Vagina (tissue), 2 donors: ENCODE results near the gene CPNE8. TPM values are rescaled to one million over a fixed set of nuclear protein-coding genes. Genes with fewer than 3 reads are reported as not detected.

Experiments
- DNase-seq, 2 donors: peaks; one replicate each; pipeline ENCODE4 v3.0.0-alpha.2; 2017; ENCODE audit errors: extremely low spot score in 2 of 2
- H3K27ac ChIP-seq: fragments of 200-600 bp; sonication (generic); one replicate; pipeline ENCODE4 v1.5.1; 2019
- H3K27me3 ChIP-seq: fragments of 200-600 bp; sonication (generic); one replicate; pipeline ENCODE4 v1.5.1; 2019
- H3K36me3 ChIP-seq, 2 donors: fragments of 200-600 bp; sonication (generic); one replicate each; pipeline ENCODE4 v1.5.1; 2017 to 2019
- H3K4me1 ChIP-seq: fragments of 200-600 bp; sonication (generic); one replicate; pipeline ENCODE4 v1.5.1; 2019
- H3K4me3 ChIP-seq, 2 donors: fragments of 200-600 bp; sonication (generic); 1 replicate in 1 of 2; 2 replicates in 1 of 2; pipeline ENCODE4 v1.5.1; 2016 to 2019
- H3K9me3 ChIP-seq: fragments of 200-600 bp; sonication (generic); one replicate; pipeline ENCODE4 v1.5.1; 2019
- POLR2A ChIP-seq, 2 donors: fragments of 450-650 bp; IDR thresholded peaks; one replicate each; pipeline ENCODE4 v1.6.1; 2017; ENCODE audit warnings: antibody characterized with exemption in 2 of 2, mild to moderate bottlenecking in 2 of 2, moderate library complexity in 2 of 2
- POLR2AphosphoS5 ChIP-seq, 2 donors: sonication (generic); formaldehyde crosslinking; IDR thresholded peaks; one replicate each; pipeline ENCODE4 v1.9.0; 2017; ENCODE audit warnings: antibody characterized with exemption in 2 of 2, mild to moderate bottlenecking in 2 of 2, low read depth in 1 of 2; ENCODE audit not compliant: insufficient read depth in 1 of 2
- intact Hi-C: fragments of 100-400 bp; cut with DNase I; formaldehyde crosslinking; loops from one replicate; pipeline ENCODE4 v1.15.1; 2023
- total RNA-seq: library from RNA; depleted of rRNA; stranded (reverse); fragments of >200 nt; gene quantifications from one replicate; pipeline ENCODE4 v1.2.3, GENCODE V29; 2016
- TF ChIP-seq, protein P1 (sequence below), 3 experiments: fragments of 450-650 bp in 2 of 3; fragments of 200-600 bp in 1 of 3; sonication (generic) in 1 of 3; IDR thresholded peaks; one replicate each; pipeline ENCODE4 v1.5.1; 2017 to 2019; ENCODE audit warnings: antibody characterized with exemption in 3 of 3, mild to moderate bottlenecking in 2 of 3, moderate library complexity in 2 of 3

Gene CPNE8
- total RNA-seq, 1 donor from 2014 or later: 15.0 TPM

DNA sequence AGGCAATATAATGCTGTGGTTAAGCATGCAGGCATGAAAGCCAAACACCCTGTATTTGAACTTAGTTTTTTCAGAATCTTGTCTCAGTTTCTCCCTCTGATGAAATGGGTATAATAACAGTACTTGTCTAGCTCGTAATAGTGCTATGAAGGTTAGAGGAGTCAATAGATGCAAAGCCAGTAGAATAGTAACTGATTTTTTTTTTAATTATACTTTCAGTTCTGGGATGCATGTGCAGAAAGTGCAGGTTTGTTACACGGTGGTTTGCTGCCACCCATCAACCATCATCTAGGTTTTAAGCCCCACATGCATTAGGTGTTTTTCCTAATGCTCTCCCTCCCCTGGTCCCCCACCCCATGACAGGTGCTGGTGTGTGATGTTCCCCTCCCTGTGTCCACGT, 87.4 kb downstream of the CPNE8 start:
- intact Hi-C loops: no loop called here
- H3K4me3 ChIP-seq: no peak overlapping the region
- no peaks in the 10 kb centered on the region for H3K36me3 ChIP-seq
- no peaks in the 10 kb centered on the region for H3K9me3 ChIP-seq
- TF ChIP-seq POLR2AphosphoS5 (IDR thresholded peaks at IDR 0.05; ENCODE audit: insufficient read depth in 1 of 2, low read depth in 1 of 2): no peak
- TF ChIP-seq, protein P1, sequence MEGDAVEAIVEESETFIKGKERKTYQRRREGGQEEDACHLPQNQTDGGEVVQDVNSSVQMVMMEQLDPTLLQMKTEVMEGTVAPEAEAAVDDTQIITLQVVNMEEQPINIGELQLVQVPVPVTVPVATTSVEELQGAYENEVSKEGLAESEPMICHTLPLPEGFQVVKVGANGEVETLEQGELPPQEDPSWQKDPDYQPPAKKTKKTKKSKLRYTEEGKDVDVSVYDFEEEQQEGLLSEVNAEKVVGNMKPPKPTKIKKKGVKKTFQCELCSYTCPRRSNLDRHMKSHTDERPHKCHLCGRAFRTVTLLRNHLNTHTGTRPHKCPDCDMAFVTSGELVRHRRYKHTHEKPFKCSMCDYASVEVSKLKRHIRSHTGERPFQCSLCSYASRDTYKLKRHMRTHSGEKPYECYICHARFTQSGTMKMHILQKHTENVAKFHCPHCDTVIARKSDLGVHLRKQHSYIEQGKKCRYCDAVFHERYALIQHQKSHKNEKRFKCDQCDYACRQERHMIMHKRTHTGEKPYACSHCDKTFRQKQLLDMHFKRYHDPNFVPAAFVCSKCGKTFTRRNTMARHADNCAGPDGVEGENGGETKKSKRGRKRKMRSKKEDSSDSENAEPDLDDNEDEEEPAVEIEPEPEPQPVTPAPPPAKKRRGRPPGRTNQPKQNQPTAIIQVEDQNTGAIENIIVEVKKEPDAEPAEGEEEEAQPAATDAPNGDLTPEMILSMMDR (IDR thresholded peaks at IDR 0.05): no peak
- TF ChIP-seq POLR2A (IDR thresholded peaks at IDR 0.05): no peak
- no peaks in the 10 kb centered on the region for H3K27me3 ChIP-seq
- DNase-seq: no peak
- H3K4me1 ChIP-seq: no peaks in the 10 kb centered on the region
- H3K27ac ChIP-seq: no peak overlapping the region

DNA sequence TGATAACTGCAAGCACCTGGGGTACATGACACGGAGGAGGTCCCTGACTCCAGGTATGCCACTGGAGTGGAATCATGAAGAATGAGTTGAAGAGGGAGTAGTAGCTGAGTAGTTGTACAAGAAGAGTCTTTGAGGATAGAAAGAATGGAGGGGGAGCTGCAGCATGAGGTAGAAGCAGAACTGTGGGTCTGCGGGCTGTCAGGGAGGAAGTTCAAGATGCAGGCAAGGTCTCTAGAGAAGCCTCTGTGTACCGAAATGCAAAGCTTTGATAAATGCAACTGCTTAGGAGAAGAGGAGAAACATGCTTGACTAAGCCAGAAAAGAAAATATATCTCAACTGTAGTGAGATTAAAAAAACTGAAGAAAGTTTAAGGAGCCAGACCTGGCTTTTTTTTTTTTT, 91.5 kb downstream of the CPNE8 start:
- Histone ChIP-seq H3K9me3 (no peaks in the 10 kb centered on the region), H3K27ac (no peak overlapping the region), H3K36me3 (no peaks in the 10 kb centered on the region), H3K4me3 (no peak overlapping the region), H3K4me1 (no peaks in the 10 kb centered on the region), H3K27me3 (no peaks in the 10 kb centered on the region)
- no peak for TF ChIP-seq POLR2A (IDR thresholded peaks at IDR 0.05)
- no peak for TF ChIP-seq POLR2AphosphoS5 (IDR thresholded peaks at IDR 0.05; ENCODE audit: insufficient read depth in 1 of 2, low read depth in 1 of 2)
- TF ChIP-seq, protein P1 (IDR thresholded peaks at IDR 0.05): no peak
- DNase-seq: no peak
- intact Hi-C loops: no loop called here

DNA sequence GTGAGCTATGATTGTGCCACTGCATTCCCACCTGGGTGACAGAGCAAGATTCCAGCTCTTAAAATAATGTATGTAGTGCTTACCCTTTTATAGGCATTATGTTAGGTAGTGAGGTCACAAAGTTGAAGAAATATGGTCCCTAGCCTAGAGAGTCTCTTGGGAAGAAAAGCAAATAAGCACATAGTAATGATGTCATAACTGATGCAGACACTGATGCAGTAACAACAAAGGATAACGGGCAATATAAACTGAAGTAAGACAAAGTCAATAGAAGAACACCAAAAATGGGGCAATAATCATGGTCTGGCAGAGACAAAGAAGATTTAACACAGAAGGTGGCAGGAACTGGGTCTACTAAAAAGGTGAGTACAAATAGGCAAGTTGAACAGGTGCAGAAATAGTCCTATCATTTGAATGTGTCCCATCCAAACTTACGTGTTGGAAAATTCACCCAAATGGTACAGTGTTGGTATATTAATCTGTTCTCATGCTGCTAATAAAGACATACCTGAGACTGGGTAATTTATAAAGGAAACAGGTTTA, 93.5 kb downstream of the CPNE8 start:
- intact Hi-C loops: no loop called here
- H3K27me3 ChIP-seq: no peaks in the 10 kb centered on the region

DNA sequence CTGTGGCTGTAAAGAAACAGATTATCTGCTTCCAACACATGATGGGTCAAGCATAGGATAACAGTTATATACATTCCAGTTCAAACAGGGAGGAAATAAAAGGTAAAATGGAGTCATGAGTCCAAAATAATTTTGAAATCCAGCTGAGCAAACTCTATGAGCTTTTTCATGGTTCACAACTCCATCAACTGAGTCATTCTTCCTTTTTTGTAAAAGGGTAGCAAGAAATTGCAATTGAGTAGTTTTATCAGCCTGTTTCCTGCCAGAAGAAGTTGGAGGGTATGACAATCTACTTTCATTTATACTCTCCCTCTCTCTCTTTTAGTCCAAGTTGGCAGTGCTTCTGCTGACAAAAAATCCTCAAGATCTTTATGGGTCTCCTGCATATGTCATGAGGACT, 95.6 kb downstream of the CPNE8 start:
- DNase-seq: no peak
- Histone ChIP-seq H3K4me3 (no peak overlapping the region), H3K36me3 (no peaks in the 10 kb centered on the region), H3K4me1 (no peaks in the 10 kb centered on the region), H3K27ac (no peak overlapping the region), H3K27me3 (no peaks in the 10 kb centered on the region), H3K9me3 (no peaks in the 10 kb centered on the region)
- TF ChIP-seq POLR2AphosphoS5 (IDR thresholded peaks at IDR 0.05; ENCODE audit: insufficient read depth in 1 of 2, low read depth in 1 of 2): no peak
- TF ChIP-seq, protein P1 (IDR thresholded peaks at IDR 0.05): no peak
- TF ChIP-seq POLR2A (IDR thresholded peaks at IDR 0.05): no peak
- intact Hi-C loops: no loop called here

More for the DNA sequence above, 93.5 kb downstream of the CPNE8 start:
- no peak overlapping the region for H3K4me3 ChIP-seq
- TF ChIP-seq, protein P1 (IDR thresholded peaks at IDR 0.05): no peak
- TF ChIP-seq POLR2AphosphoS5 (IDR thresholded peaks at IDR 0.05; ENCODE audit: insufficient read depth in 1 of 2, low read depth in 1 of 2) (no peak), POLR2A (IDR thresholded peaks at IDR 0.05) (no peak)
- no peak overlapping the region for H3K27ac ChIP-seq
- H3K9me3 ChIP-seq: no peaks in the 10 kb centered on the region
- no peaks in the 10 kb centered on the region for H3K36me3 ChIP-seq
- DNase-seq: no peak
- no peaks in the 10 kb centered on the region for H3K4me1 ChIP-seq

DNA sequence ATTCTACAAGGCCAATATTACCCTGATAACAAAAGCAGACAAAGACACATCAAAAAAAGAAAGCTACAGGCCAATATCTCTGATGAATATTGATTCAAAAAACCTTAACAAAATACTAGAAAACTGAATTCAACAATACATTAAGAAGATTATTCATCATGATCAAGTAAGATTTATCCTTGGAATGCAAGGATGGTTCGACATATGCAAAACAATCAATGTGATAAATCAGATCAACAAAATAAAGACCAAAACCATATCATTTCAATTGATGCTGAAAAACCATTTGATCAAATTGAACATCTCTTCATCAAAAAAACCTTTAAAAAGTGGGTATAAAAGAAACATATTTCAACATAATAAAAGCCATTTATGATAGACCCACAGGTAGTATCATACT, 117.3 kb downstream of the CPNE8 start:
- H3K27me3 ChIP-seq: no peaks in the 10 kb centered on the region
- peaks cover 8% of the 10 kb centered on the region for H3K9me3 ChIP-seq
- no peak overlapping the region for H3K27ac ChIP-seq
- TF ChIP-seq, protein P1 (IDR thresholded peaks at IDR 0.05): no peak
- TF ChIP-seq POLR2AphosphoS5 (IDR thresholded peaks at IDR 0.05; ENCODE audit: insufficient read depth in 1 of 2, low read depth in 1 of 2) (no peak), POLR2A (IDR thresholded peaks at IDR 0.05) (no peak)
- no peaks in the 10 kb centered on the region for H3K4me1 ChIP-seq
- H3K36me3 ChIP-seq: no peaks in the 10 kb centered on the region
- no peak for DNase-seq
- no peak overlapping the region for H3K4me3 ChIP-seq
- intact Hi-C loops: no loop called here
